ENCODE measurements around the gene IFI27. TPM values are rescaled to one million over a fixed set of nuclear protein-coding genes. Genes with fewer than 3 reads are reported as not detected.

The IFI27 gene
- total and polyA plus RNA-seq, 9 of the 15 experiments (the other 6 are each of a cell fraction or from before 2014, with no cell fraction given): 0.19 to 3.4 (median 1.4) TPM; not detected in 1

- H3K4me1 ChIP-seq (replicated peaks in 1 of 2; ENCODE audit: control insufficient read depth in 2 of 2, insufficient read depth in 2 of 2, low read length in 2 of 2): no peaks in the 10 kb centered on the region
- WGBS (ENCODE audit: insufficient coverage, low coverage, missing lambda C conversion rate): 20% methylated on average over 3 of the region's 4 CpGs
- no peak for ATAC-seq
- POLR2A ChIA-PET: no interaction called here
- DNase-seq (ENCODE audit: extremely low read depth in 1 of 4, low spot score in 3 of 4): no peak
- intact Hi-C loops (cut with micrococcal nuclease) (no loop called here), in situ Hi-C loops (cut with MboI) (no loop called here)
- BruUV-seq (replicated peaks): no TSS peak
- H3K27ac ChIP-seq (ENCODE audit: extremely low read depth, low read depth, low read length): no peak overlapping the region
- FAIRE-seq: no peak
- no peak overlapping the region for H2AFZ ChIP-seq (ENCODE audit: low read depth, low read length)
- no peaks in the 10 kb centered on the region for H3K79me2 ChIP-seq (ENCODE audit: control insufficient read depth, insufficient read depth, low read length)
- no peak overlapping the region for H3K9ac ChIP-seq (ENCODE audit: insufficient read depth in 1 of 2, low read depth in 2 of 2, low read length in 2 of 2)
- no peaks in the 10 kb centered on the region for H3K36me3 ChIP-seq (ENCODE audit: control insufficient read depth, insufficient read depth, low read length)
- no peaks in the 10 kb centered on the region for H3K9me1 ChIP-seq (ENCODE audit: control insufficient read depth, insufficient read depth, low read length)
- CTCF ChIA-PET (ENCODE audit: low intra/inter-chr PET ratio): interaction anchor here (1.3 kb wide), 1 partner anchor 204 kb away, joined by 3 read pairs; no protein-coding TSS in a partner anchor
- H3K4me2 ChIP-seq (ENCODE audit: insufficient read depth, low read length): no peak overlapping the region
- no peak overlapping the region for H3K4me3 ChIP-seq
- peaks cover 0 to 10% of the 10 kb centered on the region in 2 experiments; a peak in 2 of 5 replicates for H3K27me3 ChIP-seq (ENCODE audit: control insufficient read depth in 2 of 2, insufficient read depth in 2 of 2, low read length in 2 of 2)
- H3K9me3 ChIP-seq (replicated peaks; ENCODE audit: control insufficient read depth, insufficient read depth, low read depth, low read length): no peaks in the 10 kb centered on the region
- no peaks in the 10 kb centered on the region for H4K20me1 ChIP-seq (replicated peaks; ENCODE audit: control insufficient read depth, insufficient read depth, low read length)
- TF ChIP-seq TRIM25 (IDR thresholded peaks at IDR 0.05; ENCODE audit: borderline replicate concordance): no peak
- TF ChIP-seq KLF13 (tag; IDR thresholded peaks at IDR 0.05; ENCODE audit: borderline replicate concordance, low read depth): no peak
- TF ChIP-seq ZNF584 (CRISPR knock-in tag; IDR thresholded peaks at IDR 0.05; ENCODE audit: low read depth): no peak
- TF ChIP-seq RFX1 (IDR thresholded peaks at IDR 0.05): no peak
- TF ChIP-seq ZNF253 (CRISPR knock-in tag; conservative IDR thresholded peaks at IDR 0.05): no peak
- TF ChIP-seq SREBF2 (CRISPR knock-in tag; IDR thresholded peaks at IDR 0.05): no peak
- TF ChIP-seq ZNF175 (CRISPR knock-in tag; IDR thresholded peaks at IDR 0.05; ENCODE audit: low read depth): no peak
- no peak for TF ChIP-seq HCFC1 (IDR thresholded peaks at IDR 0.05; ENCODE audit: low read depth, low read length)
- TF ChIP-seq ZNF57 (CRISPR knock-in tag; IDR thresholded peaks at IDR 0.05): no peak
- no peak for TF ChIP-seq CGGBP1 (CRISPR knock-in tag; IDR thresholded peaks at IDR 0.05)
- no peak for TF ChIP-seq ZNF449 (CRISPR knock-in tag; IDR thresholded peaks at IDR 0.05)
- no peak for TF ChIP-seq BRD9 (IDR thresholded peaks at IDR 0.05; ENCODE audit: low read depth, partially characterized antibody)
Measured at GRCh38 chr14:94143711-94144110, 33.2 kb downstream of the IFI27 start.
